ENCODE data around the gene IRF4.

The IRF4 gene

GRCh38 chr6:347232-347631 lies 44.3 kb upstream of the IRF4 start:
- Histone ChIP-seq H3K4me1 (ENCODE audit: control insufficient read depth, insufficient read depth, low read length) (no peaks in the 10 kb centered on the region), H3K9me3 (ENCODE audit: control insufficient read depth, low read length) (no peaks in the 10 kb centered on the region), H3K27me3 (ENCODE audit: control insufficient read depth, insufficient read depth, low read length, poor library complexity, severe bottlenecking) (no peaks in the 10 kb centered on the region), H3K27ac (ENCODE audit: insufficient read depth, low read depth, low read length, poor library complexity, severe bottlenecking) (no peak overlapping the region), H3K36me3 (ENCODE audit: control insufficient read depth, insufficient read depth, low read length) (no peaks in the 10 kb centered on the region), H3K4me3 (ENCODE audit: insufficient read depth, low read depth, low read length) (no peak overlapping the region)
- WGBS, 2 experiments, result 88 to 92% methylated on average over 4 of the region's 4 CpGs

DNA sequence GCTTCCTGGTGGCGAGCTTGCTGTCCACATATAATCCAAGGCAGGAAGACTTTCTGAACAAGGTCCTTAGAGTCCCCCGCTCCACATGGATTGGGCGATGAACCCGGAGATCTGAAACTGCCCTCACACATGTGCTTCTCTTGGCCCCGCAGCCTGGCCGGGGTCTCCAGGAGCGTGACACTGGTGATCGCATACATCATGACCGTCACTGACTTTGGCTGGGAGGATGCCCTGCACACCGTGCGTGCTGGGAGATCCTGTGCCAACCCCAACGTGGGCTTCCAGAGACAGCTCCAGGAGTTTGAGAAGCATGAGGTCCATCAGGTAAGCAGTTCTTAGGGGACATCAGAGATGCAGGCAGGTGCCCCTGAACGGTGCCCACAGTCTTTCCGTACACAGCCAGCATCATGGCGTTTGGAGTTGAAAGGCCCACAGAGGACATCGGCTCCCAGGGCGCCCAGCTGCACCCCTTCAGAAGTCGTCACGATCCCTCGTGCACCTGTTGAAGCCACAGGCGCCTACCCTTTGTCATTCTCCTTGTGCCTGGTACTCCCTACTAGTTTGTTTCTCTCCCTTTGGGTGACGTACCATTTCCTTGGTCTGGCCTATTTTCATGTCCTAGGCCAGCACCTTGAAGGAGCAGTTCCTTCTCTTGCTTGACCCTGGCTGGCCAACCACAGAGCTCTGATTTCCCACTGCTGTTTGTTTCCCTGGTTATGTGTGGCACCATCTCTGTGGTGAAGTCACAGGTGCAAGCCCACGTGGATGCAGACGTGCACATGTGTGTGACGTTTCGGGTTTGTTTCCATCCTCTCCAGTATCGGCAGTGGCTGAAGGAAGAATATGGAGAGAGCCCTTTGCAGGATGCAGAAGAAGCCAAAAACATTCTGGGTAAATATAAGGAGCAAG lies 43.3 kb upstream of the IRF4 start:
- Histone ChIP-seq H3K27me3 (ENCODE audit: control insufficient read depth, insufficient read depth, low read length, poor library complexity, severe bottlenecking) (no peaks in the 10 kb centered on the region), H3K4me3 (ENCODE audit: insufficient read depth, low read depth, low read length) (no peak overlapping the region)
- 93 to 94% methylated on average over 27 of the region's 27 CpGs for WGBS, 2 experiments

DNA sequence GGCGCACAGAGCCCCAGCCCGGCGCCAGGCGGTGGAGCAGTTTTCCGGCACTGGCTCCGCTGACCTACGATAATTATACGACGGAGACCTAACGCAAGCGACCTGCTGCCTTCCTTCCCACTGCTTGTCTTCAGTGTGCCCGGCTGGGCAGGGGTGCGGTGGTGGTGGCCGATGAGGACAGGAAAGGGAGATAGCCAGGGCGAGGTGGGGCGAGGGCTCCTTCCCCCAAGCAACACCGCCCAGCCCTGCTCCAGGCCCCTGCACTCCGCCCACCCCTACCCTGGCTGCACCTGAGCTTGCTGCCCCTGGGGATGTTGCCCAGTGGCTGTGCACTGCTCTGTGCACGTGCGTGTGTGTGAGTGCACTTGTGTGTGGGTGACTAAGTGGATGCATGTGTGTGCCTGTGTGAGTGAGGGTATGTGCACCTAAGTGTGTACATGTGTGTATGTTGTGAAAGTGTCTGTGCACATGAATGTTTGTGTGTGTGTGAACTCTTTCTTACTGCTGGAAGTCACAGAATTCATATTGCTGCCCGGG lies 42.6 kb upstream of the IRF4 start:
- H3K9me3 ChIP-seq (ENCODE audit: control insufficient read depth, low read length), result no peaks in the 10 kb centered on the region
- no peak overlapping the region for H3K4me3 ChIP-seq (ENCODE audit: insufficient read depth, low read depth, low read length)
- no peaks in the 10 kb centered on the region for H3K27me3 ChIP-seq (ENCODE audit: control insufficient read depth, insufficient read depth, low read length, poor library complexity, severe bottlenecking)
- 90 to 92% methylated on average over 21 of the region's 21 CpGs for WGBS, 2 experiments
- no peaks in the 10 kb centered on the region for H3K36me3 ChIP-seq (ENCODE audit: control insufficient read depth, insufficient read depth, low read length)
- H3K27ac ChIP-seq (ENCODE audit: insufficient read depth, low read depth, low read length, poor library complexity, severe bottlenecking), result no peak overlapping the region
- H3K4me1 ChIP-seq (ENCODE audit: control insufficient read depth, insufficient read depth, low read length), result no peaks in the 10 kb centered on the region

More for the DNA sequence above, 43.3 kb upstream of the IRF4 start:
- no peak overlapping the region for H3K27ac ChIP-seq (ENCODE audit: insufficient read depth, low read depth, low read length, poor library complexity, severe bottlenecking)
- H3K36me3 ChIP-seq (ENCODE audit: control insufficient read depth, insufficient read depth, low read length), result no peaks in the 10 kb centered on the region
- no peaks in the 10 kb centered on the region for H3K4me1 ChIP-seq (ENCODE audit: control insufficient read depth, insufficient read depth, low read length)
- H3K9me3 ChIP-seq (ENCODE audit: control insufficient read depth, low read length), result no peaks in the 10 kb centered on the region

DNA sequence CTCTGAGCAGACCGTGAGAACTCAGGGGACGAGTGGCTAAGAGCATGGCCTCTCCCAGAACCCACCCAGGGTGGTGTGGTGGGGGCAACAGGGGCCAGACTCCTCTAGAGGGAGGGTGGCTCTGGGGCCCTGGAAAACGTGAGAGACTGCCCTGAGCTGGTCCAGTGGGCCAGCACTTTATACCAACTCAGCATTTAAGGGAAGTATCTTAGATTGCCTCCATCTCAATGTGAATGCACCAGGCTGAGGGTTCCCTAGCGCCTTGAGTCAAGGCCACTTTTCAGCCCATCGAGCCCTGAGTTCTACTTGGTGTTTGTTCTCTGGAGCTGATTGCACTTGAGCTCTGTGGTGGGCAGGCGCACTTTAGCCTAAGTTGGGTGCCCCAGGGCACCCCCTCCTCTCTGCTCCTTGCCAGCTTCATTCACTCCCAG lies 42.0 kb upstream of the IRF4 start:
- Histone ChIP-seq H3K9me3 (ENCODE audit: control insufficient read depth, low read length) (no peaks in the 10 kb centered on the region), H3K4me1 (ENCODE audit: control insufficient read depth, insufficient read depth, low read length) (no peaks in the 10 kb centered on the region), H3K27ac (ENCODE audit: insufficient read depth, low read depth, low read length, poor library complexity, severe bottlenecking) (no peak overlapping the region), H3K4me3 (ENCODE audit: insufficient read depth, low read depth, low read length) (no peak overlapping the region), H3K27me3 (ENCODE audit: control insufficient read depth, insufficient read depth, low read length, poor library complexity, severe bottlenecking) (no peaks in the 10 kb centered on the region), H3K36me3 (ENCODE audit: control insufficient read depth, insufficient read depth, low read length) (no peaks in the 10 kb centered on the region)
- WGBS, 2 experiments, result 82 to 83% methylated on average over 6 of the region's 6 CpGs

DNA sequence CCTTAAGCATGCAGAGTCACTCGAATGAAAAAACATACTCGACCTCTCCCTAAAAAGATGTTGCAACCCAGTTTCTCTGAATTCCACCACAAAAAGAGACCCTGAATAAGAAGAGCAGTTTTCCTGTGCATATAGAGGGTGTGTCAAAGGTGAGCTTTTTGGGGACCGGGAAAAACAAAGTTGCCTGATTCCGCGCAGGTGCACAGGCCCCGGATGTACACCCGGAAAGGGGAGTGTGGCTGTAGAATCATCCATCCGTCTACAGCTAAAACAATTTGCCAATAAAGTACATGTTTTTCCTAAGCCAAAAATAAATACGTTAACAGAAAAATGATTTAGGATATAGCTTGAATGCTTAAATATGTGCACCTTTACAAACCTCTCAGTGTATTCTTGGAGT lies 41.2 kb upstream of the IRF4 start:
- Histone ChIP-seq H3K4me1 (ENCODE audit: control insufficient read depth, insufficient read depth, low read length) (no peaks in the 10 kb centered on the region), H3K27ac (ENCODE audit: insufficient read depth, low read depth, low read length, poor library complexity, severe bottlenecking) (no peak overlapping the region), H3K9me3 (ENCODE audit: control insufficient read depth, low read length) (no peaks in the 10 kb centered on the region), H3K27me3 (ENCODE audit: control insufficient read depth, insufficient read depth, low read length, poor library complexity, severe bottlenecking) (no peaks in the 10 kb centered on the region), H3K4me3 (ENCODE audit: insufficient read depth, low read depth, low read length) (no peak overlapping the region), H3K36me3 (ENCODE audit: control insufficient read depth, insufficient read depth, low read length) (no peaks in the 10 kb centered on the region)
- 91 to 96% methylated on average over 8 to 9 of the region's 9 CpGs for WGBS, 2 experiments

DNA sequence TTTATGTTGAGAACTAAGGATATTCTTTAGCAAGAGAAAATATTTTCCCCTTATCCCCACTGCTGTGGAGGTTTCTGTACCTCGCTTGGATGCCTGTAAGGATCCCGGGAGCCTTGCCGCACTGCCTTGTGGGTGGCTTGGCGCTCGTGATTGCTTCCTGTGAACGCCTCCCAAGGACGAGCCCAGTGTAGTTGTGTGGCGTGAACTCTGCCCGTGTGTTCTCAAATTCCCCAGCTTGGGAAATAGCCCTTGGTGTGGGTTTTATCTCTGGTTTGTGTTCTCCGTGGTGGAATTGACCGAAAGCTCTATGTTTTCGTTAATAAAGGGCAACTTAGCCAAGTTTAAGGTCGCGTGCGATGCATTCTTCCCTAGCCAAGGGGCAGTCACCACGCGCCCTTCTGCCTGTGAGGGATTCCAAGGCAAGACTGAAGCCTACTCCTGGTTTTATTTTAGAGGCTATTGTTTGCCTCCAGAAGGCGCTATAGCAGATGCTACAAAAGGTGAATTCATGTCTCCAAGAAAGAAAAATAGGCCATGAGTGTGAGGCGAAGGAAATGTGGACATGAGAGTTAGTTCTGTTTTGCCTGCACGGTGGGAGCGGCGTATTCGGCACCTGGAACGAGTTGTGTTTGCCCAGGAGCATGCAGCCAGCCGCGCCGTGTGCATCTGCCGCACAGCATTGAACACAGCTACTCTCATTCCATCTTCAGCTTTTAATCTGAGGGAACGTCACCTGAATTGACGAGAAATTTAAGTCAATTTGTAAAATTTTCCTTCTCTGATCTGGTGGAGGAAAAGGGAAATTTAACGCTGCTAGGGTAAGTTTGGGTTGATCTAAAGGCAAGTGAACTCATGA lies 40.3 kb upstream of the IRF4 start:
- WGBS, 2 experiments, result 89 to 90% methylated on average over 31 of the region's 31 CpGs
- Histone ChIP-seq H3K4me3 (ENCODE audit: insufficient read depth, low read depth, low read length) (no peak overlapping the region), H3K27me3 (ENCODE audit: control insufficient read depth, insufficient read depth, low read length, poor library complexity, severe bottlenecking) (no peaks in the 10 kb centered on the region), H3K4me1 (ENCODE audit: control insufficient read depth, insufficient read depth, low read length) (no peaks in the 10 kb centered on the region), H3K9me3 (ENCODE audit: control insufficient read depth, low read length) (no peaks in the 10 kb centered on the region), H3K27ac (ENCODE audit: insufficient read depth, low read depth, low read length, poor library complexity, severe bottlenecking) (no peak overlapping the region), H3K36me3 (ENCODE audit: control insufficient read depth, insufficient read depth, low read length) (no peaks in the 10 kb centered on the region)

DNA sequence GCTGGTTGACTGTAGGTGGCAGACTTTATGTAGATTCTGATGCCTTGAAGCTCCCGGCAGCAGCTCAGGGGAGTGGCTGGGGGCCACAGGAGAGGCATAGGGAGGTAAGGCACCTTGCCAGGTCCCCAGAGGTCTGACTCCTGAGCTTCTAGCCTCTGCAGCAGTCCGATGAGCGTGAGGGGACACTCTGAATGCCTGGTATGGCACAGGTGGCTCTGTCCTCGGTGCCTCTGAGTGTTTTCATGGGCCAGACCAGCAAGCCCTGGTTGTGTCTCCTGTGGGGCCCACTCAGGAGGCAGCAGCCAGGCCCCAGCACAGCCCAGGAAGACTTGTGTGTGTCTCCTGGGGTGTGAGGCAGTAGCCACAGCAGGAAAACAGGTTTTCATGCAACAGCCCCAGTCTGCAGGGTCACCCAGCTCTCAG lies 39.7 kb upstream of the IRF4 start:
- H3K36me3 ChIP-seq (ENCODE audit: control insufficient read depth, insufficient read depth, low read length), result no peaks in the 10 kb centered on the region
- no peaks in the 10 kb centered on the region for H3K27me3 ChIP-seq (ENCODE audit: control insufficient read depth, insufficient read depth, low read length, poor library complexity, severe bottlenecking)
- 81 to 86% methylated on average over 4 of the region's 4 CpGs for WGBS, 2 experiments
- no peaks in the 10 kb centered on the region for H3K4me1 ChIP-seq (ENCODE audit: control insufficient read depth, insufficient read depth, low read length)
- H3K9me3 ChIP-seq (ENCODE audit: control insufficient read depth, low read length), result no peaks in the 10 kb centered on the region
- H3K4me3 ChIP-seq (ENCODE audit: insufficient read depth, low read depth, low read length), result no peak overlapping the region
- H3K27ac ChIP-seq (ENCODE audit: insufficient read depth, low read depth, low read length, poor library complexity, severe bottlenecking), result no peak overlapping the region

- 90 to 91% methylated on average over 5 of the region's 5 CpGs for WGBS, 2 experiments
- Histone ChIP-seq H3K9me3 (ENCODE audit: control insufficient read depth, low read length) (no peaks in the 10 kb centered on the region), H3K4me1 (ENCODE audit: control insufficient read depth, insufficient read depth, low read length) (no peaks in the 10 kb centered on the region), H3K27me3 (ENCODE audit: control insufficient read depth, insufficient read depth, low read length, poor library complexity, severe bottlenecking) (no peaks in the 10 kb centered on the region), H3K36me3 (ENCODE audit: control insufficient read depth, insufficient read depth, low read length) (no peaks in the 10 kb centered on the region), H3K27ac (ENCODE audit: insufficient read depth, low read depth, low read length, poor library complexity, severe bottlenecking) (no peak overlapping the region), H3K4me3 (ENCODE audit: insufficient read depth, low read depth, low read length) (no peak overlapping the region)
These were observed 39.1 kb upstream of the IRF4 start for GRCh38 chr6:352474-352873.

- Histone ChIP-seq H3K27ac (ENCODE audit: insufficient read depth, low read depth, low read length, poor library complexity, severe bottlenecking) (no peak overlapping the region), H3K4me3 (ENCODE audit: insufficient read depth, low read depth, low read length) (no peak overlapping the region), H3K4me1 (ENCODE audit: control insufficient read depth, insufficient read depth, low read length) (no peaks in the 10 kb centered on the region), H3K9me3 (ENCODE audit: control insufficient read depth, low read length) (no peaks in the 10 kb centered on the region), H3K36me3 (ENCODE audit: control insufficient read depth, insufficient read depth, low read length) (no peaks in the 10 kb centered on the region), H3K27me3 (ENCODE audit: control insufficient read depth, insufficient read depth, low read length, poor library complexity, severe bottlenecking) (no peaks in the 10 kb centered on the region)
- WGBS, 2 experiments, result 81 to 84% methylated on average over 11 of the region's 11 CpGs
These were observed 38.6 kb upstream of the IRF4 start for GRCh38 chr6:352896-353470.
